HT-29 (cell line): Measurements from ENCODE around the gene ARHGAP8. TPM values are rescaled to one million over a fixed set of nuclear protein-coding genes. Genes with fewer than 3 reads are reported as not detected.
"Not testable (repeated sequence)": the region's sequence is repeated elsewhere in the genome, so short reads cannot be mapped to it uniquely, and the experiment has no call there.

ENCODE experiments used
- DNase-seq: peaks from one replicate; pipeline ENCODE4 v3.0.0-alpha.2; 2015; ENCODE audit warnings: low spot score
- total RNA-seq: library from RNA; depleted of rRNA; stranded (reverse); fragments of >200 nt; shearing (Covaris generic); gene quantifications from 2 replicates; pipeline ENCODE4 v1.2.3, GENCODE V29; 2014

ARHGAP8 gene
- total RNA-seq, 1 experiment from 2014 or later, result 38.1 TPM

GRCh38 chr22:44855855-44856254 lies 103.5 kb downstream of the ARHGAP8 start:
- no peak for DNase-seq

DNA sequence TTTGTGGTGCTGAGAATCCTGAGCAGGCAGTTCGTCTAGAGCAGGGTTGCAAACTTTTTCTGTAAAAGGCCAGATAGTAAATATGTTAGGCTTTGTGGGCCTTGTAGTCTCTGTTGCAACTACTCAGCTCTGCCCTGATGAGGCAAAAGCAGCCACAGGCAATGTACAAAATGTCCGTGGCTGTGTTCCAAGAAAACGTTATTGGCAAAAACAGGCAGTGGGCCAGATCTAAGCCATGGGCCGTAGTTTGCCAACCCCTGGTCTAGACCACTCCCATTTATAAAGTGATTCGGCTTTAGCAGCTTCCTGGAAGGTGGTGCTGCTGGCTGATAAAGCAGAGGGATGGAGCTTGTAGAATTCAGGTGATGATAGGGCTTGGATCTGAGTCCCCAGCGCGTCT lies 106.4 kb downstream of the ARHGAP8 start:
- not testable (repeated sequence) for DNase-seq

DNA sequence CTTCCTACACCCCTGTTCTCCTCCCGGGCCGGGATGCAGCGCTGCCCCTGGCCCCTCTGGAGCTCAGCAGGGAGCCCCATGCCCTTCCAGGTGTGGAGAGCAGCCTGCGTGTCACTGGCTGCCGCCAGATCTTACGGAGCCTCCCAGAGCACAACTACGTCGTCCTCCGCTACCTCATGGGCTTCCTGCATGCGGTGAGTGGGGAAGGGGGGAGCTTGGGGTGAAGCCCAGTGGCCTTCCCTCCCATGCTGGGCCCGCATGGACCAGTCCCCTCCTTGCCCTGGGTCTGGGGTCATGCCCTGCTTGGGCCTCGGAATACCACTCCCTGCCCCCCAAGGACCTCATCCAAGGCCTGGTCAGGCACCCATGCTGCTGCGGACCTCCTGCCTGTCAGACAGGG lies 107.3 kb downstream of the ARHGAP8 start:
- DNase-seq, result no peak

- DNase-seq, result no peak
Observed at GRCh38 chr22:44860311-44860710, 107.9 kb downstream of the ARHGAP8 start.

DNA sequence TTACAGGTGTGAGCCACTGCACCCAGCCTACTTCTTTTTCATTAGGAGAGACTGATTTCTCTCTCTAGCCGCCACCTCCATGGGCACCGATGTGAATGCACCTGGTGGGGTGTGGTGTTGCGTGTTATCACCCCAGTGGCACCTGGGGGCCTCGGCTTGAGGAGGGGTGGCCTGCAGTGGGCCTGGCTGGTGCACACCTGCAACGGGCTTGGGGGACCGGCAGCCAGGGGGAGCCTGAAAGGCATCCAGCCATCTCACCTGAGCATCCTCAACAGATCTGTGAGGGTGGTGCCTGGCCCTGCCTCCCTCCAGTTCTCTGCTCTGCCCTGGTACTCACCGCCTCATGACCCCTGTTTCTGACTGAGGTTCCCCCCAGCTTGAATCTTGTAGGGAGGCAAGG lies 108.9 kb downstream of the ARHGAP8 start:
- no peak for DNase-seq

GRCh38 chr22:44862281-44862680 lies 109.9 kb downstream of the ARHGAP8 start:
- DNase-seq, result no peak

DNA sequence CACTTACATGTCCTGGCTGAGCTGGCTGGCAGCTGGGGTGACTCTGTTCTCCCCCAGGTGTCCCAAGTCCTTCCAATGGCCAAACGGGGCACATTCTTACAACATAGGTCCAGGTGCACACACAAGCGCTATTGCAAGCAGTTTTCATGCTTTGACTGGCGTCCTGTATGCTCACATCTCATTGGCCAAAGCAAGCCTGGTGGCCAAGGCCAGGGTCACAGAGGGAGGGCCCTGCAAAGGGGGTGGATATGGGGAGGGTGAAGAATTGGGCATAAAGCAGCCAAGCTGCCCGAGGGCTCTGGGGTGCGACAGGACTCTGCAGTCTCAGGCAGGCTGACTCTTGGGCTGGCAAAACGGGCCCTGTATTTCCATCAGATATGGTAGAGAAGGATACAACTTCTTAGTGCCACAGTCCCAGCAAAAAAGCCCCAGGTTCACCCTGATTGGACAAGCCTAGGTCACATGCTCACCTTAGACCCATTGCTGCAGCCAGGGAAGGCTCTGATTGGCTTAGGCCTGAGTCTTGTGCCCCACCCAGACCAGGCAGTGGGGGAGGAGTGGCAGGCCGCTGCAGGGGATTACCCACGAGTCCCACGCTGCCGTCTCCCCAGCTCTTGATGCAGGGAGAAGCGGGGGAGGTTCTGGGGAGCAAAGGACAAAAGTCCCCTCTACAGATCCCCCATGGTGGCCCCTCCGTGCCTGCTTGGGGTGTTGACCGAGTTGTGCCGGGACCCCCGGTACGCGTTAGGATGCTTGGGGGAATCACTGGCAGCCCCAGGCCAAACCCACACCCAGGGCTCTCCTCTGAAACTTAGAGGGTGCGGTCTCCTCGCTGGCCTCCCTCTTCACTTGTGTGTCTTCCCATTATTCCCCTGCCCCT lies 110.8 kb downstream of the ARHGAP8 start:
- DNase-seq, result no peak

GRCh38 chr22:44865193-44866057 lies 113.0 kb downstream of the ARHGAP8 start:
- no peak for DNase-seq

DNA sequence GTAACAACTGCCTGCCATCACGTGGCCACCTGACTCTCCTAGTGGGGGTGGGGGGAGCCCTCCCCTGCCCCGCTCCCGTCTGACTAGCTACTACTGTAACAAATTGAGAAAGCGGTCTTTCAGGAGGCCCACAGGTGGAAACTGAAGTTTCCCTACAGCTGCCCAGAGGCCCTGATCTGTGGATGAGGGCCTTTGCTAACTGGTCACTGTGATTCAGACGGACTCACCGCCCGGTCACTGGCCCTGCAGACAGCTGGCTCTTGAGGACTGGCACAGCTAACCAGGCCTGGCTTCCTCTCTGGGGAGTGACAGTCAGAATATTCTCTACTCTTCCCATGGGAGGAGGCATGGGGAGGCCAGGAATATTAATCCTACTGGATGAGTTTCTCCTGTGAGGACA lies 116.8 kb downstream of the ARHGAP8 start:
- no peak for DNase-seq

- peak; percentile 24 for DNase-seq
Observed at GRCh38 chr22:44870021-44870420, 117.6 kb downstream of the ARHGAP8 start.

GRCh38 chr22:44871782-44872181 lies 119.4 kb downstream of the ARHGAP8 start:
- no peak for DNase-seq

DNA sequence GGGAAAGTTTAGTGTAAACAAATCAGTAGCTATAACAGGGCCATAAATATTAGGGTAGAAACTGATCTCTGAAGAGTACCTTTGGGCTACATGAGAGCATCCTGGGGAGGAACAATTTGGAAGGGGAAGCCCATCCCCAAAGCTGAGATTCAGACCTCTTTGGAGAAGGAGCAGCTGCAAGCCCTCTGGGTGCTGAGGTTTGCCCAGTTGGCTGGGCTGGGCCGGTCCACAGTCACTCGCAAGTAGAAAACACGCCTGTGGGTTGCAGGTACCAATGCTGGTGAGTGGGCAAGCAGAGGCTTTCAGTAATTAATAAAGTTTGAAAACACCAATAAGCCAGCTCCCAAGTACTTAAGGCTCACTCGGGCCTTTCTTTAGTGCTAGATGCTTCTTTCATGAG lies 124.5 kb downstream of the ARHGAP8 start:
- no peak for DNase-seq

DNA sequence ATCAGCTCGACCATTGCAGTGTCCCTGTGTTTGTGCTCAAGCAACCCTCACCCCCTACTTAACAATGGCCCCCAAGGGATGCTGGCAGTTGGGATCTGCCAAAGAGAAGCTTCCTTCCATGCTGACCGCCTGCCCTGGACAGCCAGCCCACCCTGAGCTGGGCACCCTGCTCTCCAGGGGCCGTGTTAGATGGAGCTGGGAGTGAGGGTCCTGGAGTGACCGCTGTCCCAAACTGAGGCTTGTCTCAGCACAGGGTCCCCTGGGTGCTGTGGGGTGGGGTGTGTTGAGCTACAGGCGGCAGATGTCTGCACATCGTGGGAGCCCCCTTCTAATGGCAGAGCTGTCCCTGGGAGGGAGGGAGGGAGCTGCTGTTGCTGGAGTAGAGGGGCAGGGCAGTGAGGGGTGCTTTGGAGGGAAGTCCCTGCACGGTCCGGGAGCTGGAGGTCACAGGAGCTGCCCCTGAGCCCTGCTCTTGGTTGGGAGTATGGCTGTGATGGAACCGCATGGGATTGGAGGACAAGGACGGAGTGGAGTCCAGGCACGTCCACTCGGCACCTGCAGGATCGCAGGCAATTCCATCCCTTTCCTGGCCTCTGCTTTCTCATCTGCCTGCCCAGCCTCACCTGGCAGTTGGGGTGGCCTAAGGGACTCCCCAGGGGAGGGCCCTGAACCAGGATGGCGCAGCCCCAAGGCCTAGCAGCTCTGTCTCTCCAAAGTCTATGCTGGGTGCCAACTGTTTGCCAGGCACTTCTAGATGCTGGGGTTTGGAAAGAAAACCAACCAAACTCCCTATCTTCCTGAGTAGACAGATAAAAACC lies 126.3 kb downstream of the ARHGAP8 start:
- DNase-seq, result no peak

GRCh38 chr22:44879301-44879680 lies 126.9 kb downstream of the ARHGAP8 start:
- DNase-seq, result no peak

DNA sequence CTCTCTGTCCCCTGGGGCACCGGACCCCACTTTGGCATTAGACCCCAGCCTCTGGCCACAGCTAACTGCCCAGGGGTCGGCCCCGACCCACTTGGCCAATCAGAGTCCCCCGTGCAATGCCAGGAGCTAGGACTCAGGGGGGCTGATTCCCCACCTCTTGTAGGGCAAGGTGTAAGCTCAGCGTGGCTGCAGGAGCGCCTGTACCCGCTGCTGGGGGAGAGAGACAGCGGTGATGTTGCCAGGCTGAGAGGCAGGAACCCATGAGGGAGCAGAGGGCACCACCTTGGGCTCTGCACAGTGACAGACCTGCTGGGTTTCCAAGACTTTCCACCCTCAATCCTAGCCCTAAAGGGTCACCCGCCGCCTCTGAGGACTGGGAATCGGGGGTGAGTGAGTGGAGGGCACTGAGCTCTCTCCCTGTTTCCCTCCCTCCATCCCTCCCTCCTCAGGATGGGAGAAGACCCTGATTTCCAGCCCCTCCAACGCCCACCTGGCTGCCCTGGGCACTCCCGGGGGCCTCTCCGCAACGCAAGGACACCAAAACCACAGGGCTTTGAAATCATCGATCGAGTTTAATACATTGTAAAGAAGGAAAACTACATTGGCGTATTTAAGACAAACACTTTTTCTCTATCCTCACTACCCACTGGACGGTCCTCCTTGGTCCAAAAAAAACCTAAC lies 128.4 kb downstream of the ARHGAP8 start:
- DNase-seq, result no peak

GRCh38 chr22:44881624-44882023 lies 129.2 kb downstream of the ARHGAP8 start:
- DNase-seq, result no peak

- DNase-seq, result no peak
Observed at GRCh38 chr22:44882226-44882905, 130.0 kb downstream of the ARHGAP8 start.

- DNase-seq, result no peak
Observed at GRCh38 chr22:44883011-44883421, 130.6 kb downstream of the ARHGAP8 start.

DNA sequence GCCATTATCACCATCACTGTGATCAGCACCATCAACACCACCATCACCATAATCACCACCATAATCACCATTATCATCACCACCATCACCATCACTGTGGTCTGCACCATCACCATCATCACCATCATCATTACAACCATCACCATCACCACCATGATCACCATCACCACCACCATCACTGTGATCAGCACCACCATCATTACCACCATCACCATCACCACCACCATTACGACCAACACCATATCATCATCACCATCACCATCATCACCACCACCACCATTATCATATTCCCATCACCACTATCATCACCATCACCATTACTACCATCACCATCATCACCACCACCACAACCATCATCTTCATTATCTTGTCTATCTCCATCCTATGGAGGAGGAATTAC lies 132.2 kb downstream of the ARHGAP8 start:
- no peak for DNase-seq

GRCh38 chr22:44884968-44885805 lies 132.8 kb downstream of the ARHGAP8 start:
- DNase-seq, result peak; percentile 23
